Glomerular visceral epithelial cell (primary cell): Measurements from ENCODE around the gene PASD1.

Experiments used
- DNase-seq: peaks from one replicate; pipeline ENCODE4 v3.0.0-alpha.2; 2016; ENCODE audit errors: extremely low spot score

PASD1 gene

DNA sequence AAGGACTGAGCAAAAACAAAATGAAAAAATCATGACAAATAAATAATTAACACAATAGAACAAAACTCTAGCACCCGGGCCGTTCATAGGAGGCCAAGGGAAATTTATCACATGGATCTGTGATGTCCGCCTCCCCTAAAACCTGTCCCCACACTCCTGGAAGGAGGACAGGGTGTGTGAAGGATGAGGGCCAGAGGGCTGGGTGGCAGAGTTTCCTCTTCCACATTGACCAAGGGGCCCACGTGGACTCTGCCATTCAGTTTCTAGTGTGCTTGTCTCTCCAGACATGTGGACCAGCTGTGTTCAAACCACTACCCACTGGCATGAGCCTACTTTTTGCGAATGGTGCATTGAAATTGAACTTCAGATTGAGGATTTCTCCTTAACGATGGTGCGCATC lies 138.1 kb downstream of the PASD1 start:
- DNase-seq = no peak

DNA sequence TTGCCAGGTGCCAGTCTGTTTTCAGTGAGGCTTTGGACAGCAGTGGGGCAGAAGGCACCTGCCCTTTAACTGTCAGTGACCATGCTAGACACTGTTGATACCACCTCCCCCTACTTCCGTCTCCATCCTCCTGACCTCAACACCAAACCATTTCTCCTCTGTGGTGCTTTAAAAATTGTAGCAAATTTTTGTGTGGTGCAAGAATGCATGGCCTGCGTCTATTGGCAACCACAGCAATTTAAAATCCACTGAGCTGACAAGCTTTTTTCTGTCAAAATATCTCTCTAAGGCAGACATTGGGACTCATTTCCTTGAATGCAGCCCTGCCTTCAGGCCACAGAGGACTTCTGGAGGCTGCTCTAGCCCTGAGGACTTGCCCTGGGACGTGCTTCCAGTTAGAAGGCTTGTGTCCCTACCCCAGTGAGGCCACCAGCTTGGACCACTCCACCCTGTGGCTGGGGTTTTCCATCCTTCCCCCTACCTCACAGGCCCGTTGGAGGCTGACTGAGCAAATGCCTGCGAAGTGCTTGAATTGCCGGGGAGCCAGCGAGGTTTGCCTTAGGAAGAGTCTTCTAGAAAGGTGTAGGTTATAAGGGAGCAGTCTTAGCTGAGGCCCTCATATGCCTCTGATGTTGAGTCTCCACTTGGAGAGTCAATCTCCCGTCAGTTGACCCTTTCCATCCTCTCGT lies 138.7 kb downstream of the PASD1 start:
- DNase-seq = no peak

DNA sequence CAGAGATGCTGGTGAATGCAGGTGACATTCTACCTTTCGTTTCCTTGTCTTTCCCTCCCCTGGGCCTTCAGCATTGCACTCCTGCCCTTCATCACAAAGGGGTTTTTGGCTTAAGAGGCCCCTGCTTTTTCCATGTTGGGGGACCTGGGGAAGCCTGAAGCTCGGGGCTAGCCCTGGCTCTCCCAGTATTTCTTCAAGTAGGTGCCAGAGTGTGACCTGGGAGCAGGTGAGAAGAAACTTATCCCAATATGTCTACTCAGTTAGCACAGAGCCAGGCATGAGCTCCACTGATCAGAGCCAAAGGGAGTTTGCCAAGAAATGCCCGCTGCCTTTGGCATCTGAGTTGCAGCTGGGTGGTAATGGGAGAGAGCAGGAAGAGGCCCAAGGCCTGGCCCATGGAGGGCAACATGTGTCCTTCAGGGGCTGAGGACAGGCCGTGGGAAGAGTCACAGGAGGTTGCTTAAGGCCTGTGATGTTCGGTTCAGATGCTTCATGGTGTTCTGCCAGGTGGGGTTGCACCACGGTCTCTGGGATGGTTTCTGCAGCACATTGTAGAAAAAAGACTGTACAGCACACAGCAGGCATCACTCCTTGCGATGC lies 139.4 kb downstream of the PASD1 start:
- no peak for DNase-seq

DNA sequence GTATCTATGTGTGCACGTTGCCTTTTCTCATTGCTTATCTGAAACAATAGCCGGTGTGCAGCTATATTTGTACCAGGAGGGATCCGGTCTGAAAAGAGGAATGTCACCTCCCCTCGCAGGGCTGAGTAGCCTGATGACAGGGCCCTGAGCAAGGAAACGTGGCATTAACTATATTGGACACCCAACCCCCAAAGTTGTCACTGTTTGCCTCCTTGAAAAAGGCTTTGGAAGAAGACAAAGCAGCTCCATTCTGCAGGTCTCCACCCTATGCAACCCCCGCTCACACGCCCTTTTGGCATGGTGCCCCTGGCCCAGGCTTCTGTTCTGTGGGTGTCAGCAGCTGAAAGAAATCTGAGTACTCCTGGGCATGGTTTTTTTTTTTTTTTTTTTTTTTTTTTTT lies 140.0 kb downstream of the PASD1 start:
- DNase-seq = no peak

DNA sequence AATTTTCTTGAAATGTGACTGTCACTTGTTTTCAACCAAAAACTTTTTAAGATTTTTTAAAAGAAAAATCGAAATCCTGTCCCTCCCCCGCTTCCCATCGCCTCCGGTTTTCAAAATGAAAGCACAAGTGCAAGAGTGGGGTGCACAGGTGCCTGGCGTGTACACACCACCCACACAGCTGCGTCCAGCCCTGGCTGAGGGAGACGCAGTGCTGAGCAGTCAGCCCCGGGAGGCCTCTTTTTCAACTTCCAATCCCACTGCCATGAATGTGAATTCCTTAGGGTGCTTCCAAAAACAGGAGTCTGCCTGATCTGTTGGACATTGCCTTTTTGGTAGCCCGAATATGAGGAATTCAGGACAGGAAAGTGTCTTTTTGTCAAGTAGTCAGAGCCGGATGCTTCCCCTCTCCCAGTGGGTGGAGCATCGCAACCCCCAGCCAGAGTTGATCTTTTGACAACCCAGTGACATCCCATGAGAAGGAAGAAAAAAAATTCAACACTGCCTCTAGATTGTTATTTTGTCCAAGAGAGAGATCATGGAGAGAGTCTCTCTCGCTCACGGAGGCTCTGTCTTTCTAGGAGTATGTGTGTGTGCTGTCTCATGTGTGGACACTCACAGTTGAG lies 140.7 kb downstream of the PASD1 start:
- no peak for DNase-seq

DNA sequence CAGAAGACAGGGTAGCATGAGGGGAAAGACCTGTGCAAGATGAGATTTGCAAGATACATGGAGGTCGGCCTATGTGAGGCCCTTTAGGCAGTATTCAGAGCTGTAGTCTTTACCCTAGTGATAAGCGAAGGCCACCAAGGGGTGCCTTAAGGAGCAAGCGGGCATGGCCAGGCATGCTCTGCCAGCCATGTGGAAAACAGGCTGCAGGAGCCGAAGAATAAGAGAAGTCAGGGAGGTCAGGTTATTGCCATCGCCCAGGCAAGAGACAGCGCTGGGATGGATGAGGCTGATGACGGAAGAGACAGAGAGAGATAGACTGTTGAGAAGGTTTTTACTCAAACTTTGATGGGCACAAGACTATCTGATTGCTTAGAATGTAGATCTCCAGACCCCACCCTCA lies 145.3 kb downstream of the PASD1 start:
- no peak for DNase-seq

DNA sequence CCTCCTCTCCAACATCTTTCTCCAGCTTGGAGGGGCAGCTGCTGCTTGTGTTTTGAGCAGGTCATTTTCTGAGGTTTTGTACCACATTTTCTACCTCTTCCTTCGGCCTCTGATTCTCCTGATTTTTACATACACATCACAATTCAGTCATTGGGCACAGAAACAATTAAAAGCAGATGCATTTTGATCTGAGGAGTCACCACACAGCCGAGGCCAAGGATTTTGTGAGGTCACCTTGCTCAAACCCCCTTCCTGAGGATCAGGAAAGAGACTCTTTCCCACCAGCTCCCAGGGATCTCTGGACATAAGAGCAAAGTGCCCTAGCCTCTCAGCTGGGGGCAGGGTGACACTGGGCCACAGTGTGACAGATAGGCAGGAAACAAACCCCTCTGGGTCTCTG lies 147.0 kb downstream of the PASD1 start:
- DNase-seq = no peak

DNA sequence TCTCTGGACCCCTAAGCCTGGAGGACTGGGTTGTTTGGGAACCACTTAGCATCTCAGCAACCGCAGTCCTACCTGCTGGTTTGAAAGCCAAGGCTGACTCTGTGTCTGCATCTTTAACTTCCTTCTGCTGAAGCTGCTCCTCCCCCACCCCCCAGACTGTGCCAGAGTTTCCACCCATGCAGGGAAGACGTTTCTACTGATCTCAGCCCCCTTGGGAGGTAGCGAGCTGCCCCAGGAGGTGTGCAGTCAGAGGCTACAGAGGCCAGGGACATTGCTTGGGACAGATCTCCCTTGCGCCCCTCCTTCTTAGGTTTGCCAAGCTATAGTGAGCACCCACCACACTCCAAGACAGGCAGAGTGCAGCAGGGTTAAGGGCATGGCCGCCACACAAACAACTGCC lies 147.7 kb downstream of the PASD1 start:
- no peak for DNase-seq

DNA sequence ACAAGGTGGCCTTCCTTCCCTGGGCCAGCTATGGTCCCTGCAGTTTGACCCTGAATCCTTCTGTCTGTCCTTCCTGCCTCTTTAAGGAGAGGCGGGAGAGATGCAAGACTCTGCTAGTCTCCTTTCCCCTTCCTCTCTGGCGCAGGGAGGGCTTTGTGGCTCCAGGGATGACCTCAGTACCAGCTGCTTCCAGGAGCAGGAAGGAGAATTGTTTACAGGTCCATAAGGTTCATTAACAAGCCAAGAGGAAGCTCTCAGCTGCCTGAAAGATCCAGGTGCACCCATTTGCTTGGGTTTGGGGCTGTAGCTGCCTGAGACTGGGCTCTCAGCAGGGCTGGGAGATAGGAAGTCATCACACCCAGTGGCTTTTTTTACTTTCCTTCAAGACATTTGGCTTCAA lies 148.3 kb downstream of the PASD1 start:
- DNase-seq = no peak

DNA sequence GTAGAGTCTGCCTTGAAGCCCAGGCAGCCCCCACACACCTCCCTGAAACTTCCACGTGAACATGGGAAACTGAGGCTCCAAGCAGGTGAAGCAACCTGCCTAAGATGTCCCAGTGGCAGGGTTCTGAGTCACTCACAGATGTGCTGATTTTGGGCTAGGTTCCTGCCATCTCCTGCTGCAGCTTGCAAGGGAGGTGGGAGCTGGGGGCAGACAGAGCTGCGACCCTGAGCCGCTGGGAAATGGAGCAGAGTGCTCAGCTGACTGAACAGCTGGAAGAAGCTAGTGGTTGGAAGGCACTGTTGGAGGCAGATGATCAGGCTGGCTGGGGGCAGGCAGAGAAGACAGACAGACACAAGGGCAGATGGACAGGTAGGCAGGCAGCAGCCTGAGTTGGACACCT lies 148.8 kb downstream of the PASD1 start:
- DNase-seq = no peak

DNA sequence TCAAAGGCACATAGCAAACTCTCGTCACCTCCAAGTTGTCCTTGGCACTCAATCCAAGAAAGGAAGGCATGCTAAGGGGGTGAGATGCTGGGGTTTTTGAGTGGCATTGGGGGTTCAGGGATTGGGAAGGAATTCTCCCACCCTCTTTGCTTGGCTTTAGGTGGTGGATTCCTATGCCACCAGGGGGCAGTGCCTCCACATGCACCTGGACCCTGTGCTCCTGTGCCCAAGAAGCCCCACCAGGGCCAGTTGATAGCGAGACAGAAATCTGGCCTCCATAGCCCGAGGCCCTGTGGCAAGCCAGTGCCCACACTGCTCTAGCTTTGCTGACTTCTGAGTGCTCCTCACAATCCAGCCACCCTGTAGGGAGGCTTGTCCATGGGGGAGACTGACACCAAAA lies 150.4 kb downstream of the PASD1 start:
- DNase-seq = no peak

DNA sequence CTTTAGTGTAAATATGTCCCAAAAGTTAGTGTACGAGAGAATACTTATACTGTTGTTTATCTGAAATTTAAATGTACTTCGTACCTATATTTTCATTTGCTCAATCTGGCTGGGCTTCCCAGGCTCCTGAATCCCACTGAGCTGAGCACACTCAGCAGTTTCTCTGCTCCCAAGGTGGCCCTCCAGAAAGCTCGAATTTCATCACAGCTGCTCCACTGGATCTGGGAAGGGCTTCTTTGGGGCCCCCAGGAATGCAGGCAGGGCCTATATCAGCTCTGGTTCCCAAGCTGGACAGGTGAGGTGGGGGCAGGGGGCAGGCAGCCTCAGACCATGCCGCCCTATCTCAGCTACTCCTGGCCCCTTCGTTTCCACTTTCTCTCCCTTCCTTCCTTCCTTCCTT lies 150.9 kb downstream of the PASD1 start:
- DNase-seq = no peak

DNA sequence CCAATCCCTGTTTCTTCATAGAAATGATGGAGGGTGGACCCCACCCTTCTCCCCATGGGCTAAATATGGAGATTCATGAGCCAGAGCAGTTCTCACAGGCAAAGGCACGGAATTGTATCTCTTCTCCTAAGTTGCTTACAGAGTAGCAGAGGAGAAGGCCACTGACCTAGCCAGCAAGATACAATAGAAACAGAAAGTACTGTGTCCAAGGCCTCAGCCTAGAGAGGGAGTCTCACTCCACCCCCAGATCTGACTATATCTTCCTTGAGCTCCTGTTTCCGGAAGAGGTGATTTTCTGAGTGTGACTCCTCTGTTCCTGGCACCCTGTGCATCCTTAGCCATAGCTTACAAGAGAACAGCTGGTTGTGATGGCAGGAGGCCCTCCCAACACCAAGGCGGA lies 152.3 kb downstream of the PASD1 start, which contains the start of gene FATE1:
FATE1 (plus strand) TSS at position 284 of the 400 bp plus-strand sequence; CDS start at position 369, 85 bp downstream.
- no peak for DNase-seq

DNA sequence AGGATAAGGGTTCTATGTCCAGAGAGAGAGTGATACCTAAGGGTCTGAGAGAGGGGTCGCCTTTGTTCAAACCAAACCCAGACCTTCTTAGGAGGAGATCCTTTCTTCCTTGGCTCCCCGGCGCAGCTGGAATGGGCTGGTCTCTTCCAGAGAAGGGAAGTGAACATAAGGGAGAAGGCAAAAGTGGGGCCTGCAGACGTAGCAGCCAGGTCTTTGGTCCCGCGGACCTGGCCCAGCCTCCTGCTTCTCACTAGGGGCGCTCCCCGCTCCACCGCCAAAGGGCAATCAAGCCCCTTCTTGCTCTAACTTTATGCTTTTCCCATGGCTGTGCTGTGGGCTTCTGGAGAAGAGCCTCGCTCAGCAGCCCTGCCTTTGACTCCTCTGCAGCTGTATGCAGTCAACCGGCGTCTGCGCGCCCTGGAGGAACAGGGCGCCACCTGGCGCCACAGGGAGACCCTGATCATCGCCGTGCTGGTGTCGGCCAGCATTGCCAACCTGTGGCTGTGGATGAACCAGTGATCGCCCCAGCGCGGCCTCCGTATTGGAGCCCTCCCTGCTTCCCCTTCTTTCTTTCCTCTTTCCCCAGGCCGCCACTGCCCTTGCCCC lies 158.9 kb downstream of the PASD1 start:
- no peak for DNase-seq

DNA sequence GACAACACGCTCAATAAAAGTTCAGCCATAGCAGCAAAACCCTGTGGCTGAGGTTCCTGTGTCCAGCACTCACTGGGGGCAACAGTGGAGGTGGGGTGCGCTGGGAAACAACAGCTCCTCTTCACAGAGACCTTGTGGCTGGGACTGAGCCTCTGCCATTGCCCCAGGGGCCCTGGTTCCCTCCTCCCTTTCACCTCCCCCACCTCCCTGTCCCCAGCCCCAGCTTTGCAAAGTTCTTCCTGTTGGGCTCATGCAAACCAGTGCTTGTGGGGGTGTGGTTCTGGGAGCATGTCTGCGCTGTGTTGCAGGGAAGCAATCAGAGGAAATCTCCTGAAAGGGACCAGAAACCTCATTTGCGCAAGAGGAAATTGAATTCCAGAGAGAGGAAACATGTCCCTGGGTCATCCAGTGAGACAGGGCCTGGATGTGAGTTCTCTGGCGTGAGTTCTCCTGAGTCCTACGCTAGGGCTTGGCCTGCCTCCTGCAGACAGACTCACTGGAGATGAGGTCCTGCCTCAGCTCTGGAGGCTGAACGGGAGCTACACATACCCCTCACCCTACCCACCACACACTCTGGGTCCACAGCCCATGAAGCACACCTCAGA lies 159.8 kb downstream of the PASD1 start:
- DNase-seq = no peak

DNA sequence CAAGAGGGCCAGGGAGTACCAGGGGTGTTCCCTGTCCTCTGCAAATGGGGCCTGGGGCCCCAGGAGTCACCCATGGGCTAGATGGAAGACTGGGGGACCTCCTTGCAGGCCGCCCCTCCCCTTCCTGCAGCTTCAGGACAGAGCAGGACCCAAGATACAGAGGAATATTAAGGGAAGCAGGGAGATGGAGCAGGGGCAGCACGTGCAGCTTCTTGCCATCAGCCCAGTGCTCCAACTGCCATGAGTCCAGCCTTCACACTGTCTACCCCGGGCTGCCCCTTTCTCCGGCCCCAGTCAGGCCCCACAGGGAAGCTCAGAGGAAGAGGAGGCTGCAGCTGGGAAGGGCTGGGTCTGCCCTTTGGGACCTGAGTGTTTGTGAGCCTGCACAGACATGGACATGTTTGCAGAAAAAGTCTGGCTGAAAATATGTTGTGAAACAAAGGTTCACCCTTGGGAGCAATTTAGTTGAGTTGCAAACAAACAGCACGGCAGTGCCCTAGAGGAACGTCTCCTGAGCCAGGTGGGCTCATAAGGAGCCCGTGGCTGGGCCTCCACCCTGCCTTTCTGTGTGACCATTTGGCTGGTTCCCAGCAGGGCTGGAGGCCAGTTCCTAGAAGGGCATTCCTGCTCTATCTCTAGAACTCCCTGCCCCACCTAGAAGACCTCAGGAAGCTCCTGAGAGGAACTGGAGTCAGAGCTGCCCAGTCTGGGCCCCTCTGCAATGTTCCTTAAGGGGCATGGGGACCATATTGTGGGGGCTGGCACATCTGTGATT lies 161.3 kb downstream of the PASD1 start:
- no peak for DNase-seq

DNA sequence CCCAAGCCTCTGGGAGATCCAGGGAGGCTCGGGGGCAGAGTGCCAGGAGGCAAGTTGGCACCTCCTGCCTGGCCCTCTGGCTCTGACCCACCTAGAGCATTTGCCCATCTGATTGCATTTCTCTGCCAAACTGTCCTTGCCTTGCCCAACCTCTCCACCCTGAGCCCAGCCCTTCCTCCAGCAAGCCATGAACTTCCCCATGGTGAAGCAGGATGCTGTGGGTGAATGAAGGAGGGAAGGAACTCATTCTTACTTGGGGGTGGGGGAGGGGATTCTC lies 161.8 kb downstream of the PASD1 start:
- no peak for DNase-seq
